Femur (tissue), 1 donor: ENCODE results near the gene PCDHGA8.
"Not testable (repeated sequence)": the region's sequence is repeated elsewhere in the genome, so short reads cannot be mapped to it uniquely, and the experiment has no call there.

Experiments used
- DNase-seq: peaks from one replicate; pipeline ENCODE4 v3.0.0-alpha.2; 2017

PCDHGA8 gene

GRCh38 chr5:141371572-141372475, 20.6 kb upstream of the PCDHGA8 start:
- DNase-seq = no peak

- DNase-seq = no peak
These were observed 18.6 kb upstream of the PCDHGA8 start, which contains the start of gene PCDHGA6 for GRCh38 chr5:141373673-141374317. Gene PCDHGA6 (plus strand): TSS chr5:141373891. CDS start chr5:141374084, 193 bp downstream.

GRCh38 chr5:141374627-141375026, 17.8 kb upstream of the PCDHGA8 start:
- DNase-seq = no peak

- DNase-seq = not testable (repeated sequence)
These were observed 16.8 kb upstream of the PCDHGA8 start for GRCh38 chr5:141375444-141376155.

- no peak for DNase-seq
These were observed 9.8 kb upstream of the PCDHGA8 start, which contains the start of gene PCDHGA7 for GRCh38 chr5:141382469-141383294. Gene PCDHGA7 (plus strand): TSS chr5:141382742. CDS start chr5:141382900, 158 bp downstream.

GRCh38 chr5:141383345-141383744, 9.1 kb upstream of the PCDHGA8 start:
- DNase-seq = no peak

GRCh38 chr5:141384471-141385267, 7.8 kb upstream of the PCDHGA8 start:
- DNase-seq = no peak

GRCh38 chr5:141387557-141388311, 4.7 kb upstream of the PCDHGA8 start, which contains the start of gene PCDHGB4:
Gene PCDHGB4 (plus strand): TSS chr5:141387698. CDS start chr5:141387885, 187 bp downstream.
- DNase-seq = not testable (repeated sequence)

GRCh38 chr5:141388661-141389060, 3.8 kb upstream of the PCDHGA8 start:
- DNase-seq = no peak

- DNase-seq = no peak
These were observed 3.0 kb upstream of the PCDHGA8 start for GRCh38 chr5:141389153-141390042.

GRCh38 chr5:141393267-141393666, 834 bp downstream of the PCDHGA8 start:
- DNase-seq = no peak

- DNase-seq = not testable (repeated sequence)
These were observed 2.2 kb downstream of the PCDHGA8 start for GRCh38 chr5:141394401-141395187.

- DNase-seq = not testable (repeated sequence)
These were observed 5.5 kb downstream of the PCDHGA8 start, which contains the start of gene PCDHGB5 for GRCh38 chr5:141397756-141398551. Gene PCDHGB5 (plus strand): TSS chr5:141397947. CDS start chr5:141398128, 181 bp downstream.

- no peak for DNase-seq
These were observed 6.2 kb downstream of the PCDHGA8 start for GRCh38 chr5:141398608-141399007.

GRCh38 chr5:141399555-141400258, 7.3 kb downstream of the PCDHGA8 start:
- DNase-seq = no peak

GRCh38 chr5:141402553-141403243, 10.3 kb downstream of the PCDHGA8 start, which contains the start of gene PCDHGA9:
Gene PCDHGA9 (plus strand): TSS chr5:141402778. CDS start chr5:141402953, 175 bp downstream.
- DNase-seq = no peak
